Measurements from ENCODE around the gene VGF.
"Not testable (repeated sequence)": the region's sequence is repeated elsewhere in the genome, so short reads cannot be mapped to it uniquely, and the experiment has no call there.

Gene VGF

GRCh38 chr7:101165075-101165957 is at the start of gene VGF:
Gene VGF, minus strand, starts transcription at chr7:101165569. Its CDS starts 726 bp downstream, at chr7:101164843.
- DNase-seq, result peak; percentile 95

- no peak for DNase-seq
These were observed 46.6 kb upstream of the VGF start for GRCh38 chr7:101212014-101212413.

GRCh38 chr7:101211501-101211900 is 46.1 kb upstream of the VGF start:
- no peak for DNase-seq

GRCh38 chr7:101210143-101210542 is 44.8 kb upstream of the VGF start:
- no peak for DNase-seq

GRCh38 chr7:101208794-101209193 is 43.4 kb upstream of the VGF start:
- DNase-seq, result no peak

- no peak for DNase-seq
These were observed 42.1 kb upstream of the VGF start for GRCh38 chr7:101207459-101207858.

- DNase-seq, result no peak
These were observed 41.3 kb upstream of the VGF start for GRCh38 chr7:101206665-101207042.

GRCh38 chr7:101205901-101206664 is 40.7 kb upstream of the VGF start:
- no peak for DNase-seq

GRCh38 chr7:101203740-101204738 is 38.7 kb upstream of the VGF start:
- not testable (repeated sequence) for DNase-seq

GRCh38 chr7:101202603-101202918 is 37.2 kb upstream of the VGF start:
- DNase-seq, result no peak

- DNase-seq, result no peak
These were observed 36.6 kb upstream of the VGF start for GRCh38 chr7:101201695-101202602.

- no peak for DNase-seq
These were observed 35.7 kb upstream of the VGF start, which contains the start of gene MOGAT3 for GRCh38 chr7:101200862-101201599. Gene MOGAT3, minus strand, starts transcription at chr7:101201036. Its CDS starts 182 bp downstream, at chr7:101200854.

- DNase-seq, result no peak
These were observed 35.1 kb upstream of the VGF start for GRCh38 chr7:101200504-101200861.

GRCh38 chr7:101199522-101199921 is 34.2 kb upstream of the VGF start:
- DNase-seq, result not testable (repeated sequence)

- DNase-seq, result no peak
These were observed 33.1 kb upstream of the VGF start for GRCh38 chr7:101198476-101198875.

GRCh38 chr7:101197991-101198390 is 32.6 kb upstream of the VGF start:
- DNase-seq, result no peak

GRCh38 chr7:101195884-101196283 is 30.5 kb upstream of the VGF start:
- DNase-seq, result no peak

GRCh38 chr7:101189109-101189508 is 23.7 kb upstream of the VGF start:
- DNase-seq, result no peak

- DNase-seq, result no peak
These were observed 21.6 kb upstream of the VGF start for GRCh38 chr7:101186844-101187428.

GRCh38 chr7:101186194-101186593 is 20.8 kb upstream of the VGF start:
- no peak for DNase-seq
